Measurements from ENCODE around the gene ZNF212. TPM values are rescaled to one million over a fixed set of nuclear protein-coding genes. Genes with fewer than 3 reads are reported as not detected.
"Not testable (repeated sequence)": the region's sequence is repeated elsewhere in the genome, so short reads cannot be mapped to it uniquely, and the experiment has no call there.

Gene ZNF212
- total RNA-seq, 1 donor from 2014 or later, result 15.8 TPM

DNA sequence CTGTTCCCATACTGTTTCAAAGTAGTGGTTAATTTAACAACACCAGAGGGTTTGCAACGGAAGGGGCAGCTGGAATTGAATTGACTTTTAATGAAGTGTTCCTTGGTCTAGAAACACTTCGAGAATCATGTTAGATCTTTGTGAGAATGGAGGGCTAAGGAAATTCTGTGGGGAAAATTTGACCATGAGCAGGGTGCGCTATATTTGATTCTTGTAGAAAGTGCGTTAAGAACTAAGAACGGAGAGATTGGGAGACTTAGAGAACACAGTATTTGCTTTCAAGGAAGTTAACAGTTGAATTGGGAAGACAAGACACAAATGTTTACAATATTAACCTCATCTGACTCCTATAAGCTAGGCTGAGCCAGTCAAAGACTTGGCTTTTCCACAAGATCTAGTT, 1.2 kb downstream of the ZNF212 start:
- peaks cover 2% of the 10 kb centered on the region for H3K9me3 Mint-ChIP-seq
- H3K4me3 Mint-ChIP-seq, result peak overlapping the region; percentile 96
- no peak for DNase-seq (ENCODE audit: low read depth, low spot score)
- no peak overlapping the region for H3K27ac Mint-ChIP-seq (ENCODE audit: unreplicated experiment)
- H3K27me3 Mint-ChIP-seq (ENCODE audit: low read depth), result peaks cover 27% of the 10 kb centered on the region
- H3K4me1 Mint-ChIP-seq, result peaks cover 11% of the 10 kb centered on the region
- H3K36me3 Mint-ChIP-seq (ENCODE audit: low read depth), result peaks cover 8% of the 10 kb centered on the region
- TF ChIP-seq, protein P1, sequence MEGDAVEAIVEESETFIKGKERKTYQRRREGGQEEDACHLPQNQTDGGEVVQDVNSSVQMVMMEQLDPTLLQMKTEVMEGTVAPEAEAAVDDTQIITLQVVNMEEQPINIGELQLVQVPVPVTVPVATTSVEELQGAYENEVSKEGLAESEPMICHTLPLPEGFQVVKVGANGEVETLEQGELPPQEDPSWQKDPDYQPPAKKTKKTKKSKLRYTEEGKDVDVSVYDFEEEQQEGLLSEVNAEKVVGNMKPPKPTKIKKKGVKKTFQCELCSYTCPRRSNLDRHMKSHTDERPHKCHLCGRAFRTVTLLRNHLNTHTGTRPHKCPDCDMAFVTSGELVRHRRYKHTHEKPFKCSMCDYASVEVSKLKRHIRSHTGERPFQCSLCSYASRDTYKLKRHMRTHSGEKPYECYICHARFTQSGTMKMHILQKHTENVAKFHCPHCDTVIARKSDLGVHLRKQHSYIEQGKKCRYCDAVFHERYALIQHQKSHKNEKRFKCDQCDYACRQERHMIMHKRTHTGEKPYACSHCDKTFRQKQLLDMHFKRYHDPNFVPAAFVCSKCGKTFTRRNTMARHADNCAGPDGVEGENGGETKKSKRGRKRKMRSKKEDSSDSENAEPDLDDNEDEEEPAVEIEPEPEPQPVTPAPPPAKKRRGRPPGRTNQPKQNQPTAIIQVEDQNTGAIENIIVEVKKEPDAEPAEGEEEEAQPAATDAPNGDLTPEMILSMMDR (conservative IDR thresholded peaks at IDR 0.05), result no peak

DNA sequence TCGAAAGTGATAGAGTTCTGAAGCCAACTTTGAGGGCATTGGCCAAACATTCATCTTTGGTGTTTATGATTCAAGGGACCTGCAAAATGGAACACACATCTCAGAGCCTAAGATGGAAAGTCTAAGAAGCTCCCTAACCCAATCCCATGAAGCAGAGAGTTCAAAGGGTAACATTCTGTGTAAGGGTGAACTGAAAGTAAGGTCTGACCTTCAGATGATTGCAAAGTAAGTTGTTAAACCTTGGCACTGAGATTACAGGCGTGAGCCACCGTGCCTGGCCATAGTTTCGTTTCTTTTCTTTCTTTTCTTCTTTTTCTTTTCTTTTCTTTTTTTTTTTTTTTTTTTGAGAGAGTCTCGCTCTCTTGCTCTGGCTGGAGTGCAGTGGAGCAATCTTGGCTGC, 2.2 kb downstream of the ZNF212 start:
- Mint-ChIP-seq H3K27me3 (ENCODE audit: low read depth) (peaks cover 22% of the 10 kb centered on the region), H3K4me1 (peaks cover 11% of the 10 kb centered on the region), H3K27ac (ENCODE audit: unreplicated experiment) (no peak overlapping the region), H3K9me3 (peaks cover 2% of the 10 kb centered on the region), H3K36me3 (ENCODE audit: low read depth) (peaks cover 8% of the 10 kb centered on the region), H3K4me3 (peak overlapping the region; percentile 71)
- DNase-seq (ENCODE audit: low read depth, low spot score), result no peak
- TF ChIP-seq, protein P1 (conservative IDR thresholded peaks at IDR 0.05), result no peak

DNA sequence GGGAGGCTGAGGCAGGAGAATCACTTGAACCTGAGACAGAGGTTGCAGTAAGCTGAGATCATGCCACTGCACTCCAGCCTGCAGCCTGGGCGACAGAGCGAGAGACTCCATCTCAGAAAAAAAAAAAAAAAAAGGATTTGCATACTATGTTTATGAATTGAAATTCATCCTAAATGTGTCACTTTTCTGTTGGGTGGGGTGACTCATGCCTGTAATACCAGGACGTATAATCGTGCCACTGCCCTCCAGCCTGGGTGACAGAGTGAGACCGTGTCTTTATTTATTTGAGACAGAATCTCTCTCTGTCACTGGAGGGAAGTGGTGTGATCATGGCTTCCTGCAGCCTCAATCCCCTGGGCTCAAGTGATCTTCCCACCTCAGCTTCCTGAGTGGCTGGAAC, 5.8 kb downstream of the ZNF212 start:
- no peak overlapping the region for H3K27ac Mint-ChIP-seq (ENCODE audit: unreplicated experiment)
- H3K27me3 Mint-ChIP-seq (ENCODE audit: low read depth), result no peaks in the 10 kb centered on the region
- H3K9me3 Mint-ChIP-seq, result peaks cover 2% of the 10 kb centered on the region
- peaks cover 6% of the 10 kb centered on the region for H3K4me1 Mint-ChIP-seq
- TF ChIP-seq, protein P1 (conservative IDR thresholded peaks at IDR 0.05), result no peak
- no peak for DNase-seq (ENCODE audit: low read depth, low spot score)
- H3K4me3 Mint-ChIP-seq, result no peak overlapping the region
- peaks cover 8% of the 10 kb centered on the region for H3K36me3 Mint-ChIP-seq (ENCODE audit: low read depth)

DNA sequence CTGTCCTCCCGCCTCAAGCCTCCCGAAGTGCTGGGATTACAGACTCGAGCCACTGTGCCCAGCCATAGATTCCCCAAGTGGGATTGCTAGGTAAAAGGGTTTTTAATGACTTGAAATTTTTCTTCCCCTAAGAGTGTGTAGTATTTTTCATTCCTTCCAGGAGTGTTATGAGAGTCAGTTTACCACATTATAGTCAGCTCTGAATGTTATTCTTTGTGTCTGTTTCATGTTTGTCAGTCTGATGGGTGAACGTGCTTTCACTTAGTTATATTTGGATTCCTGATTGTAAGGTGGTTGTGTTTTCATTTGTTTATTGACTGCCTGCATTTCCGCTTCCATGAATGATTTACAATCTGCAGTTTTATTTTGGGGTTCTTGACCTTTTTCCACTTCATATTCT, 6.3 kb downstream of the ZNF212 start:
- H3K4me3 Mint-ChIP-seq, result no peak overlapping the region

DNA sequence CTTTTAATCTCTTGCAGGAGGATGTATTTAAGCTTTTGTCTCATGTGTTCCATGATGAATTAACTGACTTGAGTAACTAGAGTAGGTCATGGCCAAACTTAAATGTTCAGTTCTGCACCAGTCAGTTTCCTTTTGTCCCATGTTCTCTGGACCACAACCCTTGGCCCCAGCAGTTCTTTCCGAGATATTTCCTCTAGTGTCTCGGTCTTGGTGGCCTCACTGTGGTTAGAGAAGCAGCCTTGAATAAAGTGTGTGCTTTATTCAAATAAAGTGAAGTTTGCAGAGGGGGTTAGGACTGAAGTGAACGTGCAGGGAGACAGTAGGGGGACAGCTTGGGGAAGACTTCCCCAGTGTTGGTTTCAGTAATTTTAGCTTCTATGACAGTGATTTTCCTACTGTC, 9.3 kb downstream of the ZNF212 start:
- TF ChIP-seq, protein P1 (conservative IDR thresholded peaks at IDR 0.05), result no peak
- DNase-seq (ENCODE audit: low read depth, low spot score), result no peak
- no peak overlapping the region for H3K27ac Mint-ChIP-seq (ENCODE audit: unreplicated experiment)
- no peak overlapping the region for H3K4me3 Mint-ChIP-seq
- H3K4me1 Mint-ChIP-seq, result no peaks in the 10 kb centered on the region
- no peaks in the 10 kb centered on the region for H3K27me3 Mint-ChIP-seq (ENCODE audit: low read depth)
- peaks cover 2% of the 10 kb centered on the region for H3K36me3 Mint-ChIP-seq (ENCODE audit: low read depth)
- H3K9me3 Mint-ChIP-seq, result no peaks in the 10 kb centered on the region

More for the DNA sequence above, 6.3 kb downstream of the ZNF212 start:
- DNase-seq (ENCODE audit: low read depth, low spot score), result no peak
- H3K27ac Mint-ChIP-seq (ENCODE audit: unreplicated experiment), result no peak overlapping the region
- peaks cover 8% of the 10 kb centered on the region for H3K36me3 Mint-ChIP-seq (ENCODE audit: low read depth)
- TF ChIP-seq, protein P1 (conservative IDR thresholded peaks at IDR 0.05), result no peak
- H3K9me3 Mint-ChIP-seq, result peaks cover 2% of the 10 kb centered on the region
- H3K4me1 Mint-ChIP-seq, result peaks cover 2% of the 10 kb centered on the region
- H3K27me3 Mint-ChIP-seq (ENCODE audit: low read depth), result no peaks in the 10 kb centered on the region

DNA sequence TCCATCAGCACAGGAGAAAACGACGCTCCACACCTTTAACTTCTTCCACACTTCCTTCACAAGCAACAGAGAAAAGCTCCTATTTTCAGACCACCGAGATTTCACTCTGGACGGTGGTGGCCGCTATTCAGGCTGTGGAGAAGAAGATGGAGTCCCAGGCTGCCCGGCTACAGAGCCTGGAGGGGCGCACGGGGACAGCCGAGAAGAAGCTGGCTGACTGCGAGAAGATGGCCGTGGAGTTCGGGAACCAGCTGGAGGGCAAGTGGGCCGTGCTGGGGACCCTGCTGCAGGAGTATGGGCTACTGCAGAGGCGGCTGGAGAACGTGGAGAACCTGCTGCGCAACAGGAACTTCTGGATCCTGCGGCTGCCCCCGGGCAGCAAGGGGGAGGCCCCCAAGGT, 10.7 kb downstream of the ZNF212 start:
- not testable (repeated sequence) for H3K27ac Mint-ChIP-seq (ENCODE audit: unreplicated experiment); DNase-seq (ENCODE audit: low read depth, low spot score); H3K36me3 Mint-ChIP-seq (ENCODE audit: low read depth); H3K9me3 Mint-ChIP-seq; H3K4me3 Mint-ChIP-seq; H3K4me1 Mint-ChIP-seq; H3K27me3 Mint-ChIP-seq (ENCODE audit: low read depth)

DNA sequence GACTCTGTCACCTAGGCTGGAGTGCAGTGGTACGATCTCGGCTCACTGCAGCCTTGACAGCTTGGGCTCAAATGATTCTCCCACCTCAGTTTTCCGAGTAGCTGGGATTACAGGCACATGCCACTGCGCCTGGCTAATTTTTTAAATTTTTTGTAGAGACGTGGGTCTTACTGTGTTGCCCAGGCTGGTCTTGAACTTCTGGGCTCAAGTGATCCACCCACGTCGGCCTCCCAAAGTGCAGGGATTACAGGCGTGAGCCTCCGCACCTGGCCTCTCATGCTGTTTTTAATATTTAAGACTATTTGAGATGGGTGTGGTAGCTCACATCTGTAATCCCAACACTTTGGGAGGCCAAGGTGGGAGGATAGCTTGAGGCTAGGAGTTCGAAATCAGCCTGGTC, 12.1 kb downstream of the ZNF212 start:
- not testable (repeated sequence) for H3K9me3 Mint-ChIP-seq; H3K36me3 Mint-ChIP-seq (ENCODE audit: low read depth); H3K4me3 Mint-ChIP-seq; H3K4me1 Mint-ChIP-seq; H3K27ac Mint-ChIP-seq (ENCODE audit: unreplicated experiment); DNase-seq (ENCODE audit: low read depth, low spot score); H3K27me3 Mint-ChIP-seq (ENCODE audit: low read depth)
